Measurements from ENCODE around the gene CLUH. TPM values are rescaled to one million over a fixed set of nuclear protein-coding genes. Genes with fewer than 3 reads are reported as not detected.

The CLUH gene
- total and polyA plus RNA-seq, 2 donors (not counting 3 experiments of a cell fraction or from before 2014, with no cell fraction given): 33.8 to 80.7 TPM

DNA sequence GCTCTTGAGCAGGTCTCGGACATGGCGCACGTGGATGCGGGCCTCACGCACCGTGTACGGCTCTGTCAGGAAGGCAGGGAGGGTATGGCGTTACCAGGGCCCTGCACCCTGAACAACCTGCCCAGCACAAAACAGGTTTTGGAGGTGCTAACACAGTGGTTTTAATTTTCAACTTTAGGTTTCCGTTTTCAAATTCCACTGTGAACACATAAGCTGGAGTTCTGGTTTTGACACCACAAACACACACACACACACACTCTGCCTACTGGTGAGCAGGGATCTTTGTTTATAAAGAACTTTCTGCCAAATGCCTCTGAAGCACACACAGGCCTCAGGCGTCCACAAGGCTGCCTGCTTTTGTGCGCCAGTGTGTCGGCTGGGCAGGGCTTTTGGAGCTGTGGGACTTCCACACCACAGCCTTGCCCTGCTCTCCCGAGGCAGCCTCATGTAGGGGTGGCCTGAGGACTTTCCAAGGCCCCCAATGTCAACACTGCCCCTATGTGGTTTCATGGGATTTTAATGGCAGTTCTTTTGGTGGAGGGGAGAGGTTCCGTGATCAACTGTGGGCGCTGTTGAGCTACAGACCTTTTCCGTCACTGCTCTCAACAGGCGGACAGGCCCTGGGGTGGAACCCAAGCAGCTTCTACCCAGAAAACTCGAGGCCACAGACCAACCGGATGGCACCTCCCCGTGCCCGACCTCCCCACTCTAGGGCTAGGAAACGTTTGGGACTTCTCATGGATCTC lies 9.4 kb downstream of the CLUH start:
- intact Hi-C loops (cut with micrococcal nuclease): no loop called here
- Histone ChIP-seq H2AFZ (ENCODE audit: low read depth, low read length) (no peak overlapping the region), H3K27me3 (ENCODE audit: control insufficient read depth in 2 of 2, insufficient read depth in 2 of 2, low read length in 2 of 2) (no peaks in the 10 kb centered on the region), H3K4me2 (ENCODE audit: insufficient read depth, low read length) (no peak overlapping the region), H3K4me1 (ENCODE audit: control insufficient read depth, extremely low read depth, insufficient read depth, low read length) (no peaks in the 10 kb centered on the region), H3K9me3 (replicated peaks; ENCODE audit: control insufficient read depth, insufficient read depth, low read length) (no peaks in the 10 kb centered on the region), H3K79me2 (ENCODE audit: control insufficient read depth, insufficient read depth, low read length) (peaks cover 28% of the 10 kb centered on the region), H3K4me3 (replicated peaks in 1 of 3; ENCODE audit: insufficient read depth in 1 of 3, low read depth in 1 of 3, low read length in 3 of 3) (no peak overlapping the region), H3K36me3 (ENCODE audit: control insufficient read depth in 2 of 2, extremely low read depth in 1 of 2, insufficient read depth in 2 of 2, low read length in 2 of 2) (peaks cover 2 to 17% of the 10 kb centered on the region in 2 experiments), H3K9ac (replicated peaks; ENCODE audit: extremely low read depth, insufficient read depth, low read length) (no peak overlapping the region), H3K27ac (ENCODE audit: insufficient read depth, low read depth, low read length) (no peak overlapping the region), H4K20me1 (replicated peaks; ENCODE audit: control insufficient read depth, extremely low read depth, insufficient read depth, low read length) (no peaks in the 10 kb centered on the region), H3K9me1 (replicated peaks; ENCODE audit: control insufficient read depth, extremely low read depth, insufficient read depth, low read length) (no peaks in the 10 kb centered on the region)
- ChIA-PET CTCF (no interaction called here), POLR2A (no interaction called here)
- DNase-seq (ENCODE audit: low read depth, low spot score): no peak
- no peak for TF ChIP-seq EZH2 (IDR thresholded peaks at IDR 0.05; ENCODE audit: borderline replicate concordance, low read depth, low read length, severe bottlenecking)
- TF ChIP-seq POLR2A (IDR thresholded peaks at IDR 0.05; ENCODE audit: low read depth, low read length): no peak
- TF ChIP-seq GATA2 (IDR thresholded peaks at IDR 0.05; ENCODE audit: insufficient read depth, insufficient read length, low read depth, low read length): no peak
- TF ChIP-seq, protein P1, sequence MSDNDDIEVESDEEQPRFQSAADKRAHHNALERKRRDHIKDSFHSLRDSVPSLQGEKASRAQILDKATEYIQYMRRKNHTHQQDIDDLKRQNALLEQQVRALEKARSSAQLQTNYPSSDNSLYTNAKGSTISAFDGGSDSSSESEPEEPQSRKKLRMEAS (IDR thresholded peaks at IDR 0.05; ENCODE audit: insufficient read depth, insufficient read length): no peak
- TF ChIP-seq JUN (IDR thresholded peaks at IDR 0.05; ENCODE audit: borderline replicate concordance, insufficient read depth, insufficient read length, low read depth): no peak
- TF ChIP-seq, protein P2, sequence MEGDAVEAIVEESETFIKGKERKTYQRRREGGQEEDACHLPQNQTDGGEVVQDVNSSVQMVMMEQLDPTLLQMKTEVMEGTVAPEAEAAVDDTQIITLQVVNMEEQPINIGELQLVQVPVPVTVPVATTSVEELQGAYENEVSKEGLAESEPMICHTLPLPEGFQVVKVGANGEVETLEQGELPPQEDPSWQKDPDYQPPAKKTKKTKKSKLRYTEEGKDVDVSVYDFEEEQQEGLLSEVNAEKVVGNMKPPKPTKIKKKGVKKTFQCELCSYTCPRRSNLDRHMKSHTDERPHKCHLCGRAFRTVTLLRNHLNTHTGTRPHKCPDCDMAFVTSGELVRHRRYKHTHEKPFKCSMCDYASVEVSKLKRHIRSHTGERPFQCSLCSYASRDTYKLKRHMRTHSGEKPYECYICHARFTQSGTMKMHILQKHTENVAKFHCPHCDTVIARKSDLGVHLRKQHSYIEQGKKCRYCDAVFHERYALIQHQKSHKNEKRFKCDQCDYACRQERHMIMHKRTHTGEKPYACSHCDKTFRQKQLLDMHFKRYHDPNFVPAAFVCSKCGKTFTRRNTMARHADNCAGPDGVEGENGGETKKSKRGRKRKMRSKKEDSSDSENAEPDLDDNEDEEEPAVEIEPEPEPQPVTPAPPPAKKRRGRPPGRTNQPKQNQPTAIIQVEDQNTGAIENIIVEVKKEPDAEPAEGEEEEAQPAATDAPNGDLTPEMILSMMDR (IDR thresholded peaks at IDR 0.05; ENCODE audit: extremely low read depth in 1 of 2, insufficient read depth in 1 of 2, low read depth in 1 of 2, low read length in 2 of 2): no peak
- TF ChIP-seq POLR2AphosphoS5 (IDR thresholded peaks at IDR 0.05; ENCODE audit: insufficient read depth, low read depth, low read length): no peak
- TF ChIP-seq FOS (IDR thresholded peaks at IDR 0.05; ENCODE audit: borderline replicate concordance, insufficient read depth, low read length): no peak
- TF ChIP-seq MYC (IDR thresholded peaks at IDR 0.05; ENCODE audit: low read depth, low read length): no peak
- dilution Hi-C loops (cut with MboI; ENCODE audit: extremely low pct_ligation_motif_present, low sequenced_read_pairs): no loop called here
- BruUV-seq (replicated peaks): no TSS peak
- FAIRE-seq: no peak
